A549 (cell line): ENCODE measurements around the gene PHKB.

Experiments used
- EP300 ChIP-seq, 2 experiments: fragments of >200 bp; sonication (Bioruptor Twin); formaldehyde crosslinking; IDR thresholded peaks; 2 replicates in 1 of 2; 3 replicates in 1 of 2; pipeline ENCODE4 v1.6.1; 2016 to 2017
- GATA3 ChIP-seq: IDR thresholded peaks from 2 replicates; pipeline ENCODE4 v1.6.1; 2012; ENCODE audit warnings: borderline replicate concordance
- TF ChIP-seq, protein P1 (sequence below): fragments of >200 bp; sonication (Bioruptor Twin); formaldehyde crosslinking; IDR thresholded peaks from 3 replicates; pipeline ENCODE4 v1.5.1; 2016
- TF ChIP-seq, protein P2 (sequence below): IDR thresholded peaks from 2 replicates; pipeline ENCODE4 v1.6.1; 2012

DNA sequence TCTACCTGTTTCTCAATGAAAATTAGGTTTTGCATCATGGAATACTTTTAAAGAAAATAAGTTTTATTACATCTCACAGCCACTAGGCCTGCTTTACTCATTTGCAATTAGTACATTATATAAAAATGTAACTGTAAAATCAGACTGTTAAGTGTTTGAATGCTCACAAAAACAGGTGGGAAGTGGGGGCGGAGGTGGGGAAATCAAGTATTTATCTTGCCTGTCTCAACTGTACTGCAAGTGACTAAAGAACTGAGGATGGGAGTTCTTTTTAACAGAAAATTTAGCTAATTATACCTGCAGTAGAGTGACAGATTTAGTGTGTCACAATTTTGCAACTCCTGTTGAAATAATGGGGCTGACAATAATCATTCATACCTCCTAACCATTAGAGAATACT, 34.3 kb upstream of the PHKB start:
- TF ChIP-seq, protein P1, sequence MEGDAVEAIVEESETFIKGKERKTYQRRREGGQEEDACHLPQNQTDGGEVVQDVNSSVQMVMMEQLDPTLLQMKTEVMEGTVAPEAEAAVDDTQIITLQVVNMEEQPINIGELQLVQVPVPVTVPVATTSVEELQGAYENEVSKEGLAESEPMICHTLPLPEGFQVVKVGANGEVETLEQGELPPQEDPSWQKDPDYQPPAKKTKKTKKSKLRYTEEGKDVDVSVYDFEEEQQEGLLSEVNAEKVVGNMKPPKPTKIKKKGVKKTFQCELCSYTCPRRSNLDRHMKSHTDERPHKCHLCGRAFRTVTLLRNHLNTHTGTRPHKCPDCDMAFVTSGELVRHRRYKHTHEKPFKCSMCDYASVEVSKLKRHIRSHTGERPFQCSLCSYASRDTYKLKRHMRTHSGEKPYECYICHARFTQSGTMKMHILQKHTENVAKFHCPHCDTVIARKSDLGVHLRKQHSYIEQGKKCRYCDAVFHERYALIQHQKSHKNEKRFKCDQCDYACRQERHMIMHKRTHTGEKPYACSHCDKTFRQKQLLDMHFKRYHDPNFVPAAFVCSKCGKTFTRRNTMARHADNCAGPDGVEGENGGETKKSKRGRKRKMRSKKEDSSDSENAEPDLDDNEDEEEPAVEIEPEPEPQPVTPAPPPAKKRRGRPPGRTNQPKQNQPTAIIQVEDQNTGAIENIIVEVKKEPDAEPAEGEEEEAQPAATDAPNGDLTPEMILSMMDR = no peak
- no peak for TF ChIP-seq EP300 (IDR thresholded peaks at IDR 0.05)
- TF ChIP-seq, protein P2, sequence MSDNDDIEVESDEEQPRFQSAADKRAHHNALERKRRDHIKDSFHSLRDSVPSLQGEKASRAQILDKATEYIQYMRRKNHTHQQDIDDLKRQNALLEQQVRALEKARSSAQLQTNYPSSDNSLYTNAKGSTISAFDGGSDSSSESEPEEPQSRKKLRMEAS = no peak
- TF ChIP-seq GATA3 = no peak
